GM19395 (cell line): ENCODE results near the gene ZNF518A.
"Not testable (repeated sequence)": the region's sequence is repeated elsewhere in the genome, so short reads cannot be mapped to it uniquely, and the experiment has no call there.

Experiments used
- ATAC-seq: cut with Tn5 transposase; IDR thresholded peaks from one replicate; pipeline ENCODE4 v1.9.1; 2021; ENCODE audit warnings: mild to moderate bottlenecking, moderate library complexity; ENCODE audit not compliant: unreplicated experiment

ZNF518A gene

DNA sequence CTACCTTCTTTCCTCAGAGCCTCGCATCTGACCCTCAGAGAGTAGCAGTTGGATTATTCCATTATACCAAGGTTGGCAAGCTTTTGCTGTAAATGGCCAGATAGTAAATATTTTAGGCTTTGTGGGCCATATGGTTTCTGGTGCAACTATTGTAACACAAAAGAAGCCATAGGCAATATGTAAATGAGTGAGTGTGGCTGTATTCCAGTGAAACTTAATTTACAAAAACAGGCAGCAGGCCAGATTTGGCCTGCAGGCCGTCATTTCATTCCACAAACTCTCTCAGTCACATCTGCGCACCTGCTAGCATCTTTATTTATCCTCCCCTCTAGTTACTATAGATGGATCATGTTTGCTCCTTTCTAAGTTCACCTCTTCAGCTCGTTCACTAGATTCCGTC is 6.7 kb downstream of the ZNF518A start:
- no peak for ATAC-seq

DNA sequence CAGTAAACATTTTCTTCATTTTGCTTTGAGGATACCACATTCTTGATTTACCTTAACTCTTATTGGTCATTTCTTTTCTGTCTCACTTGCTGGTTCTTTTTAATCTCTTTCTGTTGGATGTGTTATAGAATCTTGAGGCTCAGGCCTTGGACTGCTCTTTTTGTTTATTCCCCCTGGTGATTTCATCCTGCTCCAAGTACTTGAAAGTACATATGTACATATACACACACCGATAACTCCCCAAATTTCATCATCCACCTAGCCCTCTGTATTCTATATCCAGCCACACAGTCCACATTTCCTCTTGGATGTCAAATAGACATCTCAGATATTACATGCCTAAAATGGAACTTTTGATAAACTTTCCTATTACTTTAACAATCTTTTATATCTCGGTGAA is 7.5 kb downstream of the ZNF518A start:
- peak; percentile 13 for ATAC-seq

DNA sequence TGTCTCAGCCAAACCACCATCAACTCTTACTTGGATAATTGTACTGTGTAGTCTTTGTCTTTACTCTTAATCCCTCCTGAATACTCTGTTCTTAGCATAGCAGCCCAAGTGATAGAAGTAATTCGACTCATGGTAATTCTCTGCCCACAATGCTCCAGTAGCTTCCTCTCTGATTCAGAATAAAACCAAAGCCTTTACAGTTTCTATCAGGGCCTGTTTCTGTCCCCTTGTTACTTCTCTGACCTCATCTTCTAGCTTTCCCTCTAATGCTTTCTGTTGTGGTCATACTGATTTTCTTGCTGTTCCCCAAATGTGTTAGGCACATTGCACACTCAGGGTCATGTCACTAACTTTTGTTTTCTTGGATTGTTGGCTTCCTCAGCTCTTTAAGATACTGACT is 8.0 kb downstream of the ZNF518A start:
- ATAC-seq: peak; percentile 98

DNA sequence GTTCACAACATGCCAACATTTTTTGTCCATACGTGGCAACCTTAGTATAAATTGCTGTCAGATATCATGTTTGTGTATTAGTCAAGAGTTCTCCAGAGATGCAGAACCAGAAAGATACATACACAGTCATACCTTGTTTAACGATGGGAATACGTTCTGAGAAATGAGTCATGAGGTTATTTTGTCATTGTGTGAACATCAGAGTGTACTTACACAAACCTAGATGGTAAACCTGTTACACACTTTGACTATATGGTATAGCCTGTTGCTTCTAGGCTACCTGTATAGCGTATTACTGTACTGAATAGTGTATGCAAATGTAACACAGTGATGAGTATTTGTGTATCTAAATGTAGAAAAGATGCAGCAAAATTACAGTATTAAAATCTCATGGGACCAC is 22.3 kb downstream of the ZNF518A start:
- no peak for ATAC-seq

DNA sequence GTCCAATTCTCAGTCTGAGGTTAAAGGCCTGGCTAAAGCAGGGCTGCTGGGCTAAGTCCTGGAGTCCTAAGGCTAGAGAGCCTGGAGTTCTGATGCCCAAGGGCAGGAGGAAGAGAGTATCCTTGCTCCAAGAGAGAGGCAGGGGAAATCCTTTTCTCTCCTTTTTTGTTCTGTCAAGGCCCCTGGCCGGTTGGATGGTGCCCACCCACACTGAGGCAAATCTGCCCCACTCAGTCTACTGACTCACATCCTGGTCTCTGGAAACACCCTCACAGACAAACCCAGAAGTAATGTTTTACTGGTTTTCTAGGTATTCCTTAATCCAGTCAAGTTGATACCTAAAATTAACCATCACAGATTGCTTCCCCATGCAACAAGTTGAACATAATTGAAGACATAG is 23.0 kb downstream of the ZNF518A start:
- no peak for ATAC-seq

DNA sequence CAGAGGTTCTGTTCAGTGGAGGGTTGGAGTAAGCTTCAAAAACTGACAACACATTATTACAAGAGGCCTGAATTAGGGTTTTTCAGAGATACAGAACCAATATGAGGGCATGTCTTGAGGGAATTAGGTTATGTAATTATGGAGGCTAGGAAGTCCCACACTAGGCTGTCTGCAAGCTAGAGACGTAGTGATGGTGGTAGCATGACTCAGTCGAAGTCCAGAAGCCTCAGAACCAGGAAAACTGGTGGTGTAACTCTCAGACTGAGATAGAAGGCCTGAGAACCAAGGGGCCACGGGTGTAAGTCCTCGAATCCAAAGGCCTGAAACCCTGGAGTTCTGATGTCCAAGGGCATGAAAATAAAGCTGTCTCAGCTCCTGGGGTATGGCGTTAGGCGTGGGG is 35.6 kb downstream of the ZNF518A start:
- no peak for ATAC-seq

DNA sequence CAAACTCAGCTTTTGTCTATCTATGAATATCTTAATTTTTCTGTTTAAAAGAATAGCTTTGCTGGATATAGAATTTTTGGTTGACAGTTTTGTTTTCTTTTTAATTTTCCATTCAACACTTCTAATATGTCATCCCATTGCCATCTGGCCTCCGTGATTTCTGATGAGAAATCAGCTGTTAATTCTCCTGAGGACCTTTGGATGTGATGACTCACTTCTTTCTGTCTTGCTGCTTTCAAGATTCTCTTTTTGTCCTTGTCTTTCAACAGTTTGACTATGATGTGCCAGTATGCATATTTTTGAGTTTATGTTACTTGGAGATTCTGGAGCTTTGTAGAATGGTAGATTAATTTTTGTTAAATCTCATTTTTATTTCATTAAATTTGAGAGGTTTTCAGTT is 38.4 kb downstream of the ZNF518A start:
- no peak for ATAC-seq

DNA sequence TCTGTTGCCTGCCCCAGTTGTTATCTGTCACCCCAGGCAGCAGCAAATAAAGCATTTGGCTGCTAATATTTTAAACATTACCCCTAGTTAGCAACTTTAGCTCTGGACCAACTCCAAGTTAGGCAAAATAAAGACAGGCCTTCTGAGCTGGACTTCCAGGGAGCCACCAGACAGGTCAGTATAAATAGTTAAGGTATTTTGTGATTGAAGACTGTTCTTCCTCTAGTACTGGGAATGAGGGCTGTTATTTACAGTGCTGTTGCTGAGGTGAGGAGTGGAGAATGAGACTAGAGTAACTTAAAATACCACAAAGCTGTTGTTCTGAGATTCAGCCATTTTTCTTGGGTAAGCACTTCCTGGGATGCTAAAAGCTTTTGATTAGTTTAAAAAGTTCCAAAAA is 40.1 kb downstream of the ZNF518A start:
- no peak for ATAC-seq

DNA sequence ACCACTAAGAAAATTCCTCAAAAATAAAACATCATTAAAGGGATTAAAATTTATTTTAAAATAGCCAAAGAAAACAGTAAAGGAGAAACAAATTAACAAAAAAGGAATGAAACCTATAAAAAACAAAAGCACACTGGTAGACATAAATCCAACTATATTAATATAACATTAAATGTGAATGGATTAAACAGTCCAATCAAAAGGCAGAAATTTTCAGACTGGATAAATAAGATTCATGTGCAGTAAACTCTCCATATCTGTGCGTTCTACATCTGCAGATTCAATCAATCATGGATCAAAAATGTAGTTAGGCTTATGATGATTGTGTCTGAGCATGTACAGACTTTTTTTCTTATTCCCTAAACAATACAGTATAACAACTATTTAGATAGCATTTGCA is 42.6 kb downstream of the ZNF518A start:
- ATAC-seq: no peak

DNA sequence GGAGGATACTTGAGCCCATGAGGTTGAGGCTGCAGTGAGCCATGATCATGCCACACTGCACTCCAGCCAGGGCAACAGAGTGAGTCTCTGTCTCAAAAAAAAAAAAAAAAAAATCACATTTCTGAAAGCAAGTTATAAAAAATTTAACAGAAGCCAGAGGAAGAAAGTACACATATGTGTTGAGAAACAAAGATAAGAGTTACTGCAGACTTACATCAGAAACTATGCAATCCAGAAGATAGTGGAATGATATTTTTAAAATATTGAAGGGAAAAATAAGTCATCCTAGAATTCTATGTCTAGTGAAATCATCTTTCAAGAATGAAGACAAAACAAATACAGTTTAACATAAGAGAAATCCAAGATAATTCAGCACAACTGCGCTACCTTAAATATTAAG is 46.9 kb downstream of the ZNF518A start:
- no peak for ATAC-seq

DNA sequence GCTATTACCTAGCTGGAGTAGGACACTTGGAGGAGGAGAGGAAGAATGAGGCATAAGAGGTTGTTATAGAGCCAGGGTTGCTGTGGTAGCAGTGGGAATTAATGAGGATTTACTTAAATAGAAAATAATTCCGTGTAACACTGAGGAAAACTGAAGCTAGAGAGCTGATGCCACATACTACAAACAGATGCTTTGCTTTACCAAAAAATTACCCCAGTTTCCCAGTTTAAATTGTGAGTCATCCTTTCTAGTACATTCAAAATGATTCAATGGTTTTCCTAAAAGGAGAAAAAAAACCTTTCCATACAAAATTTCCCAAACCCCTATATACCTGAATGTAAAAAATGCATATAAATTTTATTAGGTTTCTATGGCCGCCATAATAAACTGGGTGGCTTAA is 58.3 kb downstream of the ZNF518A start:
- ATAC-seq: no peak

DNA sequence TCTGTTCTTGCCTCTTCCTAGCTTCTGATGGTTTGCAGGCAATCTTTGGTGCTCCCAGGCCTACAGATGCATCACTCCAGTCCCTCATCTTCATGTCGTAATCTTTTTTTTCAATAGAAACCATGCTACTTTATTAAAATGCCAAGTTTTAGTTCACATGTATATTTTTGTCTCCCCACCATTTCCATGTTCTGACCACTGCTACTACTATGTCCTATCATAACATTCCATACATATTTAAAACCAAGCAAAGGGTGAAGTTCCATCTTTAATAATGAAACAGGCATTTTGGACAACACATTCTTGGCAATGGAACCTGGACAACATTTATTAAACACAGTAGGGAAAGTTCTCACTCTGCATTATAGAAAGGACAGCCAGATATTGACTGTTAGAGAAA is 58.8 kb downstream of the ZNF518A start:
- ATAC-seq: no peak

DNA sequence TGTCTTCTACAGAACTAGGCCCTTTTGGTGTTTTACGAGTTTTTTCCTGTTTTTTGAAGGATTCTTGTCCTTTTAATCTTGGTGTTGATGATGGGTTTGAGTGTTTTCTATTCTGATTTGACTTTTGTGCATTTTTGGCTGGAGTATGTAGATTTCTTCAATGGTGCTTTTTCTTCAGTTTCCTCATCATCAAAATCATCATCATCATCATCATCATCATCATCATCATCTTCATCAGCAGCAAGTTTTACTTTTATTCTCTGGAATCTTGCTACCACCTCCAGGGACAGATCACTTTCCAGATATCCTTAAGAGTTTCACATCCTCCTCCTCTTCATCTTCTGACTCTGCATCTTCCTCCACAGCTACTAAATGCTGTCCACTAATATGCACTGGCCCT is 59.4 kb downstream of the ZNF518A start:
- ATAC-seq: not testable (repeated sequence)

DNA sequence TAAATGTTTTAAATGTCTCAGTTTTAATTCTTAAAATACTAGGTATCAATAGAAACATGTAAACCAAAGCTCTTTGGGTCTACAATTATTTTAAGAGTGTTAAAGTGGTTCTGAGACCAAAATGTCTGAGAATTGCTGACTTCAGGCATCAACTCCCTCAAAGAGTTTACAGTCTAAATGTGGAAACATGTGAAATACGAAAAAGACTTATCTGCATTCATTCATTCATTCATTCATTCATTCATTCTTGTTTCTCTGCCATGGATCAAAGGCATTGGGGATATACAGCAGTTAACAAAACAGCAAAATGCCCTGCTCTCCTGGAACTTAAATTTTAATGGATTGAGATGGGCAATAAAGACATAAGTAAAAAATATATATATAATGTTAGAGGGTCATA is 71.4 kb downstream of the ZNF518A start:
- ATAC-seq: no peak

DNA sequence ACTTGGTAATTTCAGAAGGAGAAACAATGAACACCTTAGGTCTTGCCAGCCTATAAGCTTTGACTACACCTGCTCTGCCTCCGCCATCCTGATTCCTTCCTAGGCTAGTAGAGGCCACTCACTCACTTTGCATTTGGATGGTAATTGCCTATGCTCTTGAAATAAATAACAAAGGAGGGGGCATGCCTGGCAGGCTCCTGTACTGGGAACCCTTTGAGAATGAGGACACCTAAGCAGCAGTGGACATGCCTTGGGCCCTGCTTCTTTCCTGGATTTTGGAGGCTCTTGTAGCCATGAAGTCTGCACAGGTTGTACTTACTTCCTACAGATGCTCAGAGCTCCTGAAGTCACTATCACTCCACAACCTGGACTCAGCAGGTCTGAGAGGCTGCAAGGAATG is 75.5 kb downstream of the ZNF518A start:
- ATAC-seq: no peak

DNA sequence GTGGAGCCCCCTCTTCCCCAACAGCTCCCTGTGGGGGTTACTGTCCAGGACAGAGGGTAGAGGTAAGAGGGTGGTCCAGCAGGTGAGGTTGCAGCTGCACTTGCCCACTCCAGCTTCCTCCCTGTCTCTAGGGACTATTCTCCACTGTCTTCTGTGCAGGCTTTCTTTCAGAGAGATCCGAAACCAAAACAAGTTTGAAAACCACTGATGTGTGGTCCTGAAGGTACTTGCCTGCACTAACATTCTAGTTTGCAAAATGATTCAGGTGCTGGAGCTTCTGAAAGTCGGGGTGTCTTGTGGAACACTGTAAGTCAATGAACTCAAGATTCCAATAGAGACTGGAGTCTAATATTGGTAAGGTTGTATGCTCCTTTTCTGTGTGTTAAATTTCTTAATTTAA is 78.2 kb downstream of the ZNF518A start:
- ATAC-seq: peak; percentile 90

DNA sequence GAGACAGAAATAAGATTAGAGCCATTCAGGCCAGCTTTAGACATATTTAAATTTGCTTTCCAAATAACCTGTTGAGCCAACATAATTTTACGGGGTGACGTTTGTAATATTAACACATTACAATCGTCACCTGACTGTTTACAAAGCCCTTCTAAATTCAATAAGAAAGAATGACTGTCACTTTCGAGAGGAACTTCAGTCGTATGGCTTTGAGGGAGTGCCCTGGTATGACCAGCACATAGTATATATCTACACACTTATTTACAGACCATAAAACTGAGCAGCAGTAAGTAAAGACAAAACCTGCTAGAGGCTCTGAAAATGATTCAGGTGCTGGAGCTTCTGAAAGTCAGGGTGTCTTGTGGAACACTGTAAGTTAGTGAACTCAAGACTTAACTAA is 78.8 kb downstream of the ZNF518A start:
- no peak for ATAC-seq

DNA sequence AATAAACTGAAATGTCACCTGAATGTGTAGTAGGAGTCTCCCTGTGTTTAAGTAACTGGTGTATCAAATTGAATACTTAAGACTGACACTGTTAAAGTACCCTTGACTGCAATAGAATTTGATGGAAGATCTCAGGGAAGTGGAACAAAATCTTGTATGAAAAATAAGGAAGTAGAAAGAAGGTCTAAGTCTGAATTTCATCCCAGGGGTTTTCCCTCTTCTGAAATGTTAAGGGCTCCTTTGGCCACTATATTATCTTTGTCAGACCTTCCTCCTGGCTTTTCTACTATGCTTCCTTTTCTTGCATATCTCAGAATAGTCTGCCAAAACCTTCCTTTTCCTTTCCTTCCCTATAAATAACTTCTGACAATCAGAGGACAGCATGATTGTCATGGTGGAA is 81.7 kb downstream of the ZNF518A start:
- no peak for ATAC-seq

DNA sequence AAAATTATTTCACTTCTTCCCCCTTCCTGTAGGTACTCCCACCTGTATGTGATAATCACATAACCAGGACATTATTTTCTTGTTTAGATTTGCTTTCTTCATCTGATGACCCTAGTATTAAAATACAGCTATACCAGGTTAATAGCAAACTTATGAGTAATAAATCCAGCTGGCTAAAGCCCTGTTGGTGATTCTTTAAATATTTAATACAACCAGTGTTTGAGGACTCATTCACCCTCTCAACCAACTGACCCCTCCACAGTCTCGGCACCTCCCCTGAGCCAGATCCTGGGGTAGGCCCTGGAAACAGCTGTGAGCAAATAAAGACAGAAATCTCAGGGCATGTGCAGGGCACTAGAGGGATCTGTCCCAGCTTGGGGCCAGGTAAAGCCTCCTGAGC is 82.8 kb downstream of the ZNF518A start:
- ATAC-seq: no peak
